VCaP (cell line): ENCODE results near the gene PRKAR2B.

Experiments
- H3K27ac ChIP-seq: fragments of 450-650 bp; 2 replicates; pipeline ENCODE4 v1.5.1; 2017
- TF ChIP-seq, protein P1 (sequence below): fragments of 450-650 bp; conservative IDR thresholded peaks from 2 replicates; pipeline ENCODE4 v1.5.1; 2017; ENCODE audit warnings: mild to moderate bottlenecking, moderate library complexity

PRKAR2B gene

DNA sequence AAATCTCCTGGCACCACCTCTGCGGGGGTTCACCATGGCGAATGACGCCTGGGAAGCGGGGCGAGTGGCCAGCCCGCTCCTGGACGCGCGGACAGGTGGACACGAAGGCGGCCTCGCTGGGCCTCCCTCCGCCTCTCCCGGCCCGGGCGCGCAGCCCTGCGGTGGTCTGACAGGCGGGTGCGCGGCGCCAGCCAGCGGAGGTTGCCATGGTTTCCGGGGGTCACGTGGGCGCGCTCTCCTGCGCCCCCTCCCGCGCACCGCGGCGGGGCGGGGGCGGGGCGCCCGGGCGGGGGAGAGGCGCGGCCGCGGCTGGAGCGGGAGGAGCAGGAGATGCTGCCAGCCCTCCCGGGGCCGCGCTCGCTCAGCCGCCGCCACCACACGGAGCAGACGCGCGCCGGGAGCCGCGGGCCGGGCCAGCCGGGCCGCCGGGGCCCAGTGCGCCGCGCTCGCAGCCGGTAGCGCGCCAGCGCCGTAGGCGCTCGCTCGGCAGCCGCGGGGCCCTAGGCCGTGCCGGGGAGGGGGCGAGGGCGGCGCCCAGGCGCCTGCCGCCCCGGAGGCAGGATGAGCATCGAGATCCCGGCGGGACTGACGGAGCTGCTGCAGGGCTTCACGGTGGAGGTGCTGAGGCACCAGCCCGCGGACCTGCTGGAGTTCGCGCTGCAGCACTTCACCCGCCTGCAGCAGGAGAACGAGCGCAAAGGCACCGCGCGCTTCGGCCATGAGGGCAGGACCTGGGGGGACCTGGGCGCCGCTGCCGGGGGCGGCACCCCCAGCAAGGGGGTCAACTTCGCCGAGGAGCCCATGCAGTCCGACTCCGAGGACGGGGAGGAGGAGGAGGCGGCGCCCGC is at the start of gene PRKAR2B:
TSS of gene PRKAR2B (plus strand) at position 359 of the 848 bp plus-strand sequence. CDS start at position 562, 203 bp downstream.
- TF ChIP-seq, protein P1, sequence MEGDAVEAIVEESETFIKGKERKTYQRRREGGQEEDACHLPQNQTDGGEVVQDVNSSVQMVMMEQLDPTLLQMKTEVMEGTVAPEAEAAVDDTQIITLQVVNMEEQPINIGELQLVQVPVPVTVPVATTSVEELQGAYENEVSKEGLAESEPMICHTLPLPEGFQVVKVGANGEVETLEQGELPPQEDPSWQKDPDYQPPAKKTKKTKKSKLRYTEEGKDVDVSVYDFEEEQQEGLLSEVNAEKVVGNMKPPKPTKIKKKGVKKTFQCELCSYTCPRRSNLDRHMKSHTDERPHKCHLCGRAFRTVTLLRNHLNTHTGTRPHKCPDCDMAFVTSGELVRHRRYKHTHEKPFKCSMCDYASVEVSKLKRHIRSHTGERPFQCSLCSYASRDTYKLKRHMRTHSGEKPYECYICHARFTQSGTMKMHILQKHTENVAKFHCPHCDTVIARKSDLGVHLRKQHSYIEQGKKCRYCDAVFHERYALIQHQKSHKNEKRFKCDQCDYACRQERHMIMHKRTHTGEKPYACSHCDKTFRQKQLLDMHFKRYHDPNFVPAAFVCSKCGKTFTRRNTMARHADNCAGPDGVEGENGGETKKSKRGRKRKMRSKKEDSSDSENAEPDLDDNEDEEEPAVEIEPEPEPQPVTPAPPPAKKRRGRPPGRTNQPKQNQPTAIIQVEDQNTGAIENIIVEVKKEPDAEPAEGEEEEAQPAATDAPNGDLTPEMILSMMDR = peak; percentile 35
- peak within 1 kb of the TSS; percentile 89 for H3K27ac ChIP-seq

DNA sequence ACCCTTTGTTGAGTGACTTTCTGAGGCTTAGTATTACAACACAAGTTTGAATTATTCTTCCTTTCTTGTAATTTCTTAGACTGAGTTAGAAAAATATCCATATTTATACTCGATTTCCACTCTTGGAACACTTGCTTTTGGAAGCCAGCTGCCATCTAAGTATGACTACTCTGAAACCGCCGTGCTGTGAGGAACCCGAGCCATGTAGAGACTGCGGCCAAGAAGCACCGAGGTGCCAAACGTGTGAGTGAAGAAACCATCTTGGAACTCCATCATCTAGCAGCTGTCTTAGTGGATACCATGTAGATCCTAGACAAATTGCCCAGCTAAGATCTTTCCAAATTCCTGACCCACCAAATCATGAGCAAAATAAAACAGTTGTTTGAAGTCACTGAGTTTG is 49.7 kb upstream of the PRKAR2B start:
- TF ChIP-seq, protein P1 = no peak
- H3K27ac ChIP-seq = no peak overlapping the region

DNA sequence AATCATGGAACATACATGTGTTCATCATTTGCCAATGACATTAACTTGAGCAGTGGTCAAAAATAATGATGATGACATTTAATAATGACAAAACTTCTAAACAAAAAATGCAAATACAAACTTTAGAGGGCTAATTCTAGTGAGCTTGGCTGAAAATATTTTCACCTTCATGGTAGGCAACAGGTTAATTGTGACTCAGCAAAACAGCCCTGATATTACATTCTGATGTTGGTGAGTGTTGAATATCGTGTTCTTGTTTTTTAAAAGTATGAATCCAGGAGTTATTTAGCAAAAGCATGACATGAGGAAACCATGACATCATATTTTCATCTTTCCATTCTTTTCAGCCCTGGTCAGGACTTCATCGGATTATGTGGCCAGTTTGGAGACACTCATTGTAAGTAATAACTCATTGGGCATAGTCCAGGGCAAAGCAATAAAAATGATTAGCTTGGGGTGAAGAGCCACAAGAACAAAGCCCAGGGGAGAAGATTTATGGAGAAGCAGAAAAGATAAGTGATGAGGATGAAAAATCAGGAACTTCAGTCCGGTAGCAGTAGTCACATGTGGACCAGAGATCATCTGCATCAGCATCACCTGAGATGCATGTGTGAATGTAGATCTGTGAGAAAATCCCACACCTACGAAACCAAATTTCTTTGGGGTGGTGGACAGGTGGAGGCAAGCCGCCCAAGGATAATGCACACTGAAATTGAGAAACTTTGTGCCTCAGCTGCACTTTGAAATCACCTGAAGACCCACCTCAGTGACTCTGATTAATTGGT is 46.8 kb upstream of the PRKAR2B start:
- no peak overlapping the region for H3K27ac ChIP-seq
- TF ChIP-seq, protein P1 = no peak

DNA sequence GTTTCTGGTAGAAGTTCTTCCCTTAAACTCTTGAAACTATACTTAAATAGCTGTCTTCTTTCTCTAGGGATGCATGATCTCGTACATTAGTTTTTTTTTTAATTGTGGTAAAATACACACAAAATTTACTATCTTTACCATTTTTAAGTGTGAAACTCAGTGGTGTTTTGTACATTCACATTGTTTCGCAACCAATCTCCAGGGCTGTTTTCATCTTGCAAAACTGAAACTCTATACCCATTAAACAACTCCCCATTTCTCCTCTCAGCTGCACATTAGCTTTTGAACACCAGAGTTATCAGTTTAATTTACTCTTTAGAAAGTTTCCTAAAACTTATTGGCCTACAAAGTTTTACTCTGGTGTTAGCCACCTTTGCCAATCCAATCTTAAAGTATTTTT is 45.5 kb upstream of the PRKAR2B start:
- TF ChIP-seq, protein P1 = no peak
- no peak overlapping the region for H3K27ac ChIP-seq

DNA sequence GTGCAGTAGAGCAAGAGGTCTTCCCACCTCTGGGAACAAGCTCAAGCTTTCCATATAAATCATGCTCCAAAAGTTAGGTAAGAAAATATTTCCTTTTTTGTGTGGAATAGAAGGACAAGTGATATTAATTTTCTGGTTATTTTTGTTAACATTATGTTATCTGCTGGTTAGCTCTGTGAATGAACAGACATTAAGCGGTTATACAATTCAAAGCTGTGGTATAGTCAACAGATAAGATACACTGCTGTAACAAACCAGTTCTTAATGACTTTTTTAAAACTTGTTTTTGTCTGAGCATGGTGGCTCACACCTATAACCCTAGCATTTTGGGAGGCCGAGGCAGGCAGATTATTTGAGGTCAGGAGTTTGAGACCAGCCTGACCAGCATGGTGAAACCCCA is 43.0 kb upstream of the PRKAR2B start:
- TF ChIP-seq, protein P1 = no peak
- H3K27ac ChIP-seq = no peak overlapping the region

DNA sequence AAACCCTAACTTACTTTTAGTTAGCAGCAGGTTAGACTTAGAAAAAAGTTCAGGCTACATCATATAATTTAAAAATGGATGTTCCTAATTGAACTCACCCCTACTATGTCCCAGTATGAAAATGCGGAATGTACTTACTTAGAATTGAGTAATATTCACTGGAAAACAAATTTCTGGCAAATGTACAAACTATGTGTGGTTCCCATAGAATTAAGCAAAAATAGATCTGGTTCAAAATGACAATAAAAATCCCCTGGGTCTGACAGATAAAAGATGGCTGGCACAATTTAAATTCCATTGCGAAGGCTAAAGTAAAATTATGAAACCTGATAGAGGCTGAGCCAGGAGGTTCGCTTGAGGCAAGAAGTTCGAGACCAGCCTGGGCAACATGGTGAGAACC is 42.4 kb upstream of the PRKAR2B start:
- no peak overlapping the region for H3K27ac ChIP-seq
- TF ChIP-seq, protein P1 = no peak

DNA sequence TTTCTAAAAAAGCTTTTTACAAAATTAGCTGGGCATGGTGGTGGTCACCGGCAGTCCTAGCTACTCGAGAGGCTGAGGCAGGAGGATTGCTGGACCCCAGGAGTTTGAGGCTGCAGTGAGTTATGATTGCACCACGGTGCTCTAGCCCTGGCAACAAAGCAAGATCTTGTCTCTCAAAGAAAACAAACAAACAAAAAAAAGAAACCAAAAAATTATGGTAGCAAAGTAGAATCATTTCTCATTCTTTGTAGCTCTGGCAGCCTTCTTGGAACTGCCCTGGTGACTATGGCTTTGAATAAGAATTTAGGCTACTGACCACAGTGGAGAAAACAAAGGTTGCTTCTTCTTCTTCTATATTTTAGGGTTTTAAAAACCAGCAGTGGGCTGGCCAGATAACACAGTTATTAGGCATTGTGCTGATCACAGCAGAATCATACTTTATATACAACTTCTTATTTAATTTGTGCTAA is 41.9 kb upstream of the PRKAR2B start:
- TF ChIP-seq, protein P1 = no peak
- no peak overlapping the region for H3K27ac ChIP-seq
